Activated naive CD8-positive, alpha-beta T cell (primary cell): ENCODE data around the gene APLN.

ENCODE experiments used
- H3K27ac Mint-ChIP-seq: one replicate; pipeline ENCODE4 v1.8.0; 2021; ENCODE audit warnings: mixed read lengths
- H3K27me3 Mint-ChIP-seq: one replicate; pipeline ENCODE4 v1.8.0; 2021; ENCODE audit warnings: mixed read lengths
- H3K36me3 Mint-ChIP-seq: one replicate; pipeline ENCODE4 v1.8.0; 2021; ENCODE audit warnings: mixed read lengths
- H3K4me1 Mint-ChIP-seq: one replicate; pipeline ENCODE4 v1.8.0; 2021; ENCODE audit warnings: low read depth, mixed read lengths
- H3K4me3 Mint-ChIP-seq: one replicate; pipeline ENCODE4 v1.8.0; 2021; ENCODE audit warnings: mild to moderate bottlenecking, mixed read lengths
- H3K9me3 Mint-ChIP-seq: one replicate; pipeline ENCODE4 v1.8.0; 2021; ENCODE audit warnings: low read depth, mixed read lengths

APLN gene

DNA sequence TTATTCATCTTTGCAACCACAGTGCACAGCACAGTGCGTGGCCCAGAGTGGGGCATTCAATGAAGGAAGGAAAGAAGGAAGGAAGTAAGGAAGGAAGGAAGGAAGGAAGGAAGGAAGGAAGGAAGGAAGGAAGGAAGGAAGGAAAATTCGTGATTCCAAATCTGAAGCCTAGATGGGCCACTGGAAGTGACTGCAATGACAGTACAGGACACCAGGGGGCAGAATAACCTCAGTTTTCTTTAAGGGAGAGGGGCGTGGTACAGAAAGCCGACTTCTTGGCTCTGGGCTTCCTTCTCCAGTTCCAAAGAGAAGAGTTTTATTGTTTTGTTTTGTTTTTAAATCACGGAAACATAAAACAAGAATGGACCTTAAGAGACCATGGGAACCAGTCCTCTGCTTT is 47.8 kb downstream of the APLN start:
- Mint-ChIP-seq H3K4me1 (peaks cover 21% of the 10 kb centered on the region), H3K36me3 (no peaks in the 10 kb centered on the region), H3K27ac (no peak overlapping the region), H3K9me3 (no peaks in the 10 kb centered on the region), H3K4me3 (no peak overlapping the region), H3K27me3 (no peaks in the 10 kb centered on the region)

DNA sequence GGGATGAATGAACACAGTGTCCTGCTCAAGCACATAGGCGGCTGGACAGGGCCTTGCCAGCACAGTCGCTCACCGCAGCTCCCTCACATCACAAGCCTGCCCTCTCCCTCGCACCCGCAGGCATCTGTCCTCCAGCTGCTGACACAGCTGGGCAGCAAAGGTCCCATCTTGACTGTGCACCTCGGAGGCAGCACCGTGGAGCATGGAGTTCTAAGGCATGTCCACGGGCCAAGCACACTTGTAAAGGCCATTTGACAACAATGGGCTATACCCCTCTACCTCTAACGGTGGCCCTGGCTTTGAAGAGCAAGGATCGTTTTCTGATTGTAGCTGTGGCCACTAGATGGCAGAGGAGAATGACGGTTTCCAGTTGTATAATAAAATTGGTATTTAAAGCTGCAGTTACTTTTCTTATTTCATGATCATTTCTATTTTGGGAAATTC is 53.8 kb downstream of the APLN start:
- H3K27ac Mint-ChIP-seq = no peak overlapping the region
- no peaks in the 10 kb centered on the region for H3K27me3 Mint-ChIP-seq
- H3K4me3 Mint-ChIP-seq = no peak overlapping the region
- H3K4me1 Mint-ChIP-seq = peaks cover 19% of the 10 kb centered on the region
- no peaks in the 10 kb centered on the region for H3K36me3 Mint-ChIP-seq
- no peaks in the 10 kb centered on the region for H3K9me3 Mint-ChIP-seq

DNA sequence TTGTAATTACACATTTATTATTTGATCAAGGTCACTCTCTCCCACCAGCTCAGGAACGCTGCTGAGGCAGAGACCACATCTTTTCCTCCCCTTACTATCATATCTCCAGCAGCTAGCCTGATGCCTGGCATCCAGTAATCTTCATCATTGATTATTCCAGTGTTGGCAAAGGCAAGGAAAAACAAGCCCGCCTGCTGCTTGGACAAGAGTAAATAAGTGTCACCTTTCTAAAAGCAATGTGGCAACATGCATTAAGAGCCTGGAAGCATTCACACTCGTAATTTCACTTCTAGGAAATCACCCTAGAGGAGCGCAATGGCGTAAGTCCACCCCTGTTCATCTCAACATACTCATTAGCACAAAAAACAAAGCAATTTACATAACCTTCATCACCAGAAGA is 54.8 kb downstream of the APLN start:
- no peaks in the 10 kb centered on the region for H3K36me3 Mint-ChIP-seq
- no peak overlapping the region for H3K4me3 Mint-ChIP-seq
- no peak overlapping the region for H3K27ac Mint-ChIP-seq
- no peaks in the 10 kb centered on the region for H3K27me3 Mint-ChIP-seq
- H3K4me1 Mint-ChIP-seq = peaks cover 15% of the 10 kb centered on the region
- no peaks in the 10 kb centered on the region for H3K9me3 Mint-ChIP-seq

DNA sequence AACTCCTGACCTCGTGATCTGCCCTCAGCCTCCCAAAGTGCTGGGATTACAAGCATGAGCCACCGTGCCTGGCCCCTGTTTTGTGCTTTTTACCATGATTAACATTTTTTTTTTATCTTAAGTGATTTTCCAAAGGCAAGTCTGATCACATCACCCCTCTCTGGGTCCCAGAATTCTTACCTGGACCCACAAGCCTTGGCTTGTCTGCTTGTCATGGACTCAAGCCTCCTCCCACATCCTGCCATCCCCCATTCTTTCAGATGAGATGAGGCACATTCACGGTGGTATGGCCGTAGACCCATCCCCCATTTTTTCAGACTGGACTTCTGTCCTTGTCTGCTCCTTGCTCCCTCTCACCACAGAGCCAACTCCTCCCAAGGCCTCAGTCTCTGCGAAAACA is 55.3 kb downstream of the APLN start:
- Mint-ChIP-seq H3K27me3 (no peaks in the 10 kb centered on the region), H3K36me3 (no peaks in the 10 kb centered on the region), H3K4me1 (peaks cover 12% of the 10 kb centered on the region), H3K27ac (no peak overlapping the region), H3K4me3 (no peak overlapping the region), H3K9me3 (no peaks in the 10 kb centered on the region)

DNA sequence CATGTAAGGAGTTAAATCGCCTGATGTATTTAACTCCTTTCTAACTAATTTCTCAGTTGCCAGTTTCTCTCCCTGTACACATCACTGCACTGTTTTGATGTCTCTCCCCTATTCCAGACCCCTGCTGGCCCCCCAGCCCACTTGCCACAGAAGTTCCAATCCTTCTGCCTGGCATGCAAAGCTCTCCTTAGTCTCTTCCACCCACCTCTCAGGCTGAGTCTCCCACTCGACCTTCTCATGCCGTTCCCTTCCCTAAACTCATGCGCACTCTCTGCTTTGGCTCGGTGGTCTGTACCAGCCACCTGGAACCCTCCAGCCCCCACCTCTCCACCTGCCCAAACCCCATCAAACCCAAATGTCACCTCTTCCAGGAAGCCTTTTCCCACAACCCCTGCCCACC is 56.9 kb downstream of the APLN start:
- H3K4me1 Mint-ChIP-seq = peaks cover 4% of the 10 kb centered on the region
- H3K27ac Mint-ChIP-seq = no peak overlapping the region
- no peaks in the 10 kb centered on the region for H3K9me3 Mint-ChIP-seq
- H3K27me3 Mint-ChIP-seq = no peaks in the 10 kb centered on the region
- H3K4me3 Mint-ChIP-seq = no peak overlapping the region
- H3K36me3 Mint-ChIP-seq = no peaks in the 10 kb centered on the region

DNA sequence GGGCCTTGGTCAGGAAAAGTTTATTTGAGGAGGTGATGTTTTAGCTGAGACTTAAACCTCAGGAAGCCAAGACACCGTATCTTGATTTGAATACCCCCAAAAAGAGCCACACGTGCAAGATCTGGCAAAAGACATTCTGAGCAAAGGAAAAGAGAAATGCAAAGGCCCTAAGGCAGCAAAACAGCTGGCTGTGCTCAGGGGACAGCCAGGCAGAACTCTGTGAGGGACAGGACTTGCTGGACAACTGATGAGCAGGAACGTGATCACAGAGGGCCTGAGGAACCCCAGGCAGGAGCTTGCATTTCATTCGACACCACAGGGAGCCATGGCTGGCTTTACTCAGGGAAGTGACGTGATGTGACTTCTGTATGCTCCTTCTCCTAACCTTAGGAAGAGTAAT is 58.7 kb downstream of the APLN start:
- Mint-ChIP-seq H3K9me3 (no peaks in the 10 kb centered on the region), H3K4me3 (no peak overlapping the region), H3K27me3 (no peaks in the 10 kb centered on the region), H3K36me3 (no peaks in the 10 kb centered on the region), H3K4me1 (no peaks in the 10 kb centered on the region), H3K27ac (no peak overlapping the region)
